ENCODE data around the gene DOCK9. TPM values are rescaled to one million over a fixed set of nuclear protein-coding genes. Genes with fewer than 3 reads are reported as not detected.

The DOCK9 gene
- total and polyA plus RNA-seq, 2 donors from 2014 or later = 14.0 to 125 TPM

DNA sequence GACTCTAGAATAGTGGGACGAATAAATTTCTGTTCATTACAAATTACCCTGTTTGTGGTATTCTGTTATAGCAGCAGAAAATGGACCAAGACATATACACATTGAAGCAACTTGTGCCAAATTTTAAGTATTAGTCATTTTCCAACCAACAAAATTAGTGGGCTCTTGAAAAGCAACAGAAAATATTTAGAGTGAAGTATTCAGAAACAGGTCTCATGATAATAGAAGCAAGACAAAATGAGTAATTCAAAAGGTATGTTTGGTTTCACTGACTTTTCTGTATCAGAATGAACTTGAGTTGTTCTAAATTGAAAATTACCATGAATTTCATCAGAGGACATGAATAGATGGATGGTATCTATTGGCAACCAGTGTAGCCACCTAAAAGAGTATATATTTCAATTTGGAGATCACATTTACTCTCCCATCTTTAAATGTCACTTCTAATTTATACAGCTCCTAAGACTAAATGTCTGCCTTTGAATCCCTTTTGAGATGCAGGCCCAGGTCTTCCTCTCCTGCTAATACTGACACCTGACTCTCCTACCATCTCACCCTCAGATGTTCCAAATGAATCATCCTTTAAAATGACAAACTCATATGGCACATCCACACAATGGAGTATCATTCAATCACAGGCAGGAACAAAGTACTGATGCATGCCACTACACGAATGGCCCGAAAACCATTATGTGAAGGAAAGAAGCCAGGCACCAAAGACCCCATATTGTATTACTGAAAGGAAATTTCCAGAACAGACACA is 40.7 kb upstream of the DOCK9 start:
- no peak overlapping the region for H3K9ac ChIP-seq (ENCODE audit: low read length in 3 of 3)
- H3K27ac ChIP-seq (ENCODE audit: low read depth in 2 of 2, low read length in 2 of 2) = no peak overlapping the region
- H3K4me3 ChIP-seq (ENCODE audit: low read length in 3 of 3) = no peak overlapping the region
- DNase-seq (no peak), FAIRE-seq (no peak)
- H3K4me1 ChIP-seq (ENCODE audit: control insufficient read depth in 2 of 3, insufficient read depth in 2 of 3, low read depth in 1 of 3, low read length in 3 of 3) = peaks cover 0 to 2% (median 0%) of the 10 kb centered on the region in 3 donors
- H3K9me3 ChIP-seq (ENCODE audit: control insufficient read depth in 2 of 3, insufficient read depth in 1 of 3, low read length in 3 of 3) = no peaks in the 10 kb centered on the region
- no peaks in the 10 kb centered on the region for H3K27me3 ChIP-seq (ENCODE audit: control insufficient read depth, insufficient read depth, low read length)
- intact Hi-C loops (cut with DNase I) = no loop called here
- no peaks in the 10 kb centered on the region for H3K36me3 ChIP-seq (ENCODE audit: control insufficient read depth in 2 of 3, insufficient read depth in 3 of 3, low read length in 3 of 3)
- TF ChIP-seq, protein P1, sequence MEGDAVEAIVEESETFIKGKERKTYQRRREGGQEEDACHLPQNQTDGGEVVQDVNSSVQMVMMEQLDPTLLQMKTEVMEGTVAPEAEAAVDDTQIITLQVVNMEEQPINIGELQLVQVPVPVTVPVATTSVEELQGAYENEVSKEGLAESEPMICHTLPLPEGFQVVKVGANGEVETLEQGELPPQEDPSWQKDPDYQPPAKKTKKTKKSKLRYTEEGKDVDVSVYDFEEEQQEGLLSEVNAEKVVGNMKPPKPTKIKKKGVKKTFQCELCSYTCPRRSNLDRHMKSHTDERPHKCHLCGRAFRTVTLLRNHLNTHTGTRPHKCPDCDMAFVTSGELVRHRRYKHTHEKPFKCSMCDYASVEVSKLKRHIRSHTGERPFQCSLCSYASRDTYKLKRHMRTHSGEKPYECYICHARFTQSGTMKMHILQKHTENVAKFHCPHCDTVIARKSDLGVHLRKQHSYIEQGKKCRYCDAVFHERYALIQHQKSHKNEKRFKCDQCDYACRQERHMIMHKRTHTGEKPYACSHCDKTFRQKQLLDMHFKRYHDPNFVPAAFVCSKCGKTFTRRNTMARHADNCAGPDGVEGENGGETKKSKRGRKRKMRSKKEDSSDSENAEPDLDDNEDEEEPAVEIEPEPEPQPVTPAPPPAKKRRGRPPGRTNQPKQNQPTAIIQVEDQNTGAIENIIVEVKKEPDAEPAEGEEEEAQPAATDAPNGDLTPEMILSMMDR (IDR thresholded peaks at IDR 0.05; ENCODE audit: borderline replicate concordance, extremely low read depth, insufficient read depth) = no peak

DNA sequence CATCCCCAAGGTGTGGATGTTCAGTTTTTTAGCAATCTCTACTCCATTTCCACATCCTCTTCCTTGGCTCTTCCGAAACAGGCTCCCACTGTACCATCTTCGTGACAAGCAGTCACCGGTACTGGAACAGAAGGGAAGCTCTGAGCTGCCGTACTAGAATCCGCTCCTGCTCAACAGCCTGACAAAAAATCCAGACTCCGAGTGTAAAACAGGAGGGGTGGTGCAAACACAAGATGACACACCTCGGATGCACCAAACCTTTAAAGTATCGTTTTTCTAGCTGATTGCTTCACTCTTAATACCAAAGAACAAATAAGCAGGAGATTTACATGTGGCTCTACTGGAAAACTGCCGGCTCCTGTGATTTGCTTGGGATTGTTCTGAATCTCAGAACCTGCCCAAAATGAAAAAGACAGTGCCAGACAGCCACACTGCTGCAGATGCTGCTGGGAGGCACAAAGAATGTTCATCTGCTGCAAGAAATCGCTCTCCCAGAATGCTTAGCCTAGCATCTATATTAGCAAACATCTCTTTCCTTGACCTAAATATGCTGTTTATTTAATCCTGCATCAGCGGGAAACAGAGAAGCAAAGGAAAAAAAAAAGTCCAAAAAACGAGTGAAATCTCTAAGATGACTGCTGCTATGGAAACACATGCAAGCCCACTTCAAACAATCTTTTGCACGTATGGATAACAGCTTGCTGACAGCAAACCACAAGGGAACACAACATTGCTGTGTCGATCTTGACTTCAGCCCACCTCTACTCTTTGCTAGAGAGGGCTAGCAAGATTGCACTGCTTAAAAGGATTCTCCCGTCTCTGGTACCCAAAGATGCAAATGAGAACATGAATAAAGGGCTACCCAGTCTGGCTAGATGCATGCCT is 38.0 kb upstream of the DOCK9 start:
- no peak overlapping the region for H3K9ac ChIP-seq (ENCODE audit: low read length in 3 of 3)
- no peak overlapping the region for H3K27ac ChIP-seq (ENCODE audit: low read depth in 2 of 2, low read length in 2 of 2)
- no peaks in the 10 kb centered on the region for H3K36me3 ChIP-seq (ENCODE audit: control insufficient read depth in 2 of 3, insufficient read depth in 3 of 3, low read length in 3 of 3)
- intact Hi-C loops (cut with DNase I) = no loop called here
- no peaks in the 10 kb centered on the region for H3K9me3 ChIP-seq (ENCODE audit: control insufficient read depth in 2 of 3, insufficient read depth in 1 of 3, low read length in 3 of 3)
- FAIRE-seq (no peak), DNase-seq (no peak)
- no peaks in the 10 kb centered on the region for H3K27me3 ChIP-seq (ENCODE audit: control insufficient read depth, insufficient read depth, low read length)
- no peak overlapping the region for H3K4me3 ChIP-seq (ENCODE audit: low read length in 3 of 3)
- TF ChIP-seq, protein P1 (IDR thresholded peaks at IDR 0.05; ENCODE audit: borderline replicate concordance, extremely low read depth, insufficient read depth) = no peak
- peaks cover 0 to 4% (median 0%) of the 10 kb centered on the region in 3 donors for H3K4me1 ChIP-seq (ENCODE audit: control insufficient read depth in 2 of 3, insufficient read depth in 2 of 3, low read depth in 1 of 3, low read length in 3 of 3)

DNA sequence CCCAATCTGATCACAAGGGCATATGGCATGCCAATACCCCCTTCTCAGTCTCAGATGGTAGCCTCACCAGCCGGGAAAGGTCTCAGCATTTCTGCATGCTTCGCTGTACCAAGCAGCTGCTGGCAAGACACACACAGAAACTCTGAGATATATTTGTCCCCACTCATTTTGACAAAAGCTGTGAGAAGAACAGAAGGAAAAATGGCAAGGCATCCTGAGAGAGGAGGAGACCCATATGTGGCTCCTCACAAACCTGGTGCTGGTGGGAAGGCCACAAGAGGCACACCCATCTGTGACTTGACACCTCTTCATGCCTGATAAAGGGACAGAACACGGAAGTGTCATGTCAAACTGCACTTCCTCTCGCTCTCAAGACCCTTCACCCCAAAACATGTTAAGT is 36.7 kb upstream of the DOCK9 start:
- Histone ChIP-seq H3K9ac (ENCODE audit: low read length in 3 of 3) (no peak overlapping the region), H3K4me1 (ENCODE audit: control insufficient read depth in 2 of 3, insufficient read depth in 2 of 3, low read depth in 1 of 3, low read length in 3 of 3) (peaks cover 0 to 4% (median 0%) of the 10 kb centered on the region in 3 donors), H3K4me3 (ENCODE audit: low read length in 3 of 3) (no peak overlapping the region), H3K27ac (ENCODE audit: low read depth in 2 of 2, low read length in 2 of 2) (no peak overlapping the region), H3K36me3 (ENCODE audit: control insufficient read depth in 2 of 3, insufficient read depth in 3 of 3, low read length in 3 of 3) (no peaks in the 10 kb centered on the region), H3K9me3 (ENCODE audit: control insufficient read depth in 2 of 3, insufficient read depth in 1 of 3, low read length in 3 of 3) (no peaks in the 10 kb centered on the region), H3K27me3 (ENCODE audit: control insufficient read depth, insufficient read depth, low read length) (no peaks in the 10 kb centered on the region)
- intact Hi-C loops (cut with DNase I) = no loop called here
- TF ChIP-seq, protein P1 (IDR thresholded peaks at IDR 0.05; ENCODE audit: borderline replicate concordance, extremely low read depth, insufficient read depth) = no peak
- no peak for DNase-seq
- no peak for FAIRE-seq

Measured in kidney (tissue), 14 donors.